GM18498 (cell line): ENCODE measurements around the gene BTG2.
A peak's percentile ranks its signal among the peaks of the same experiment; 100 is the strongest.

Source experiments
- ATAC-seq: cut with Tn5 transposase; IDR thresholded peaks from one replicate; pipeline ENCODE4 v1.9.1; 2021; ENCODE audit warnings: mild to moderate bottlenecking, moderate library complexity; ENCODE audit not compliant: unreplicated experiment

BTG2 gene

DNA sequence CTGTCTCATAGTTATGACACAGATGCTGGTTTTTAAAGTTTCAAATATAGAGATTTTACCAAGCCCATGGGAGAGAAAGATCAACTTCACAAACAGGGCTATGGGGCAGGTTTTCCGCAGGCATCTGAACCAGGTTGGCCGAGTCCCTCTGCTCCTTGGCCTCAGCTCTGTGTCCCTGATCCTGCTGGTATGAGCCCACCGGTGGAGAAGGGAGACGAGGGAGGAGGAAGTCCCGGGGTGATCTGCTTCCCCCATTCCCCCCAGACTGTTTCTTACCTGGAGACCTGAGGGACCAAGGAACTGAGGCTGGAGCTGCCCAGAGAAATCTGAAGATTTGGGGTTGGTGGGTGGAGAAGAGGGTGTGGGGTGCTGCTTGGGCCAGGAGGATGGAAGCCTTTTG, 28.9 kb upstream of the BTG2 start:
- ATAC-seq = no peak

DNA sequence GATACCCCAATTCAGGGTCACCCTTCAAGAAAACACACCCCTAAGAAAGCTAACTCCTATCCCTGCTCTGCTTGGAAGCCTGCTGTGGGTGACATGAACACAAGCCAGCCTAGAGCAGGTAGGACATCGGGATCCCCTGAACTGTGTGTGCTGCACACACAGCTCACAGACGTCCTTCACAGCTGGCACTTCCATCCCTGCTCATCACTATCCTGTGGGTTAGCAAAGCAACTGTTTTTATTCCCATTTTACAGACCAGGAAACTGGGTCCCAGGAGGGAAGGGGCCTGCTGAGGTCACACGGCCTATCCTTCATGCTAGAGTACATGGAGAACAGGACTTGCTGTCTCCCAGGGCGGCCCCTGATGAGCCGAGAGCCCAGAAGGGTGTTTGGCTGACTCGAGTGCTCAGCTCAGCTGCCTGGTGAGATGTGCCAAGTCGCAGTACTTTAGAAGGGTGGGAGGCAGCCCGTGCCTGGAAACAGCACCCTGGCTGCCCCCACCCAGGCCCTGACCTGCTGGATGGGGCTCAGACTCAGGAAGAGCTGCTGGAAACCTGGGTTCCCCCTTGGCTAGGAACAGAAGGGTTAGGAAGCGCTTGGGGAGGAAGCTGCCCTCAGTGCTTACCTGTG, 28.3 kb upstream of the BTG2 start:
- no peak for ATAC-seq

DNA sequence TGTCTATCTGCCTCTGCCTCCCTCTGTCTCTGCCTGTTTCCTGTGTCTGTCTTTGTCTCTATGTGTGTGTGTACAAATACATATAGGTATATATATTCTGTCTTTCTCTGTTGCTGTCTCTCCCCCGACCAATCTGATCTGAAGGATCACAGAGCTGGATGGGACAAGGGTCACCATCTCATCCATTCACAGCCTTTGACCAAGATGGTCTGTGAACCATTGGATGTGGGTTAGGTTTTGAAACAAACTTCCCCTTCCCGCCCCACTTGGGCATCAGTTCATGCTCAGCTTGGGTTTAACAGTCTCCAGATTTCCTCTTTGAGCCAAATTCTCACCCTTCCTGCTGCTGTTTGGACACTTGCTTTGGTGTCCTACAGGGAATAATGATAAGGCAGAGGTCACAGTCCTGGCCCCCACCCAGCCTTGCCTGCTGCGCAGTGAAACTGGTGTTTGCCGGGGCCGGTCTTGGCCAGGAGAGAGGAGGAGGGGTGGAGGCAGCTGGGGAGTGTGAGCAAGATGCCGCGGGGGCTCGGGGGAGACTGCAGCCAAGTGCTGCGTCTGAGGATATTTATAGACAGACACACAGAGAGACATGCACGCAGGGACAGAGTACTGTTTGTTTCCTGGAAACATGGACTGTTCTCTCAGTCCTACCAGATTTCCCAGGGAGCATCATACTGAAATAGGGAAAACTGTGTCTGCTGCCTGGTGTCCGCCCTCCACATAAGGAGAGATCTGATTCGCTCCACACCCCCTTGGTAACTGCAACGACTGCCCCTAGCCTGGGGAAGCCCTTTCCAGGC, 27.0 kb upstream of the BTG2 start:
- no peak for ATAC-seq

GRCh38 chr1:203278885-203279406, 26.4 kb upstream of the BTG2 start:
- ATAC-seq = no peak

DNA sequence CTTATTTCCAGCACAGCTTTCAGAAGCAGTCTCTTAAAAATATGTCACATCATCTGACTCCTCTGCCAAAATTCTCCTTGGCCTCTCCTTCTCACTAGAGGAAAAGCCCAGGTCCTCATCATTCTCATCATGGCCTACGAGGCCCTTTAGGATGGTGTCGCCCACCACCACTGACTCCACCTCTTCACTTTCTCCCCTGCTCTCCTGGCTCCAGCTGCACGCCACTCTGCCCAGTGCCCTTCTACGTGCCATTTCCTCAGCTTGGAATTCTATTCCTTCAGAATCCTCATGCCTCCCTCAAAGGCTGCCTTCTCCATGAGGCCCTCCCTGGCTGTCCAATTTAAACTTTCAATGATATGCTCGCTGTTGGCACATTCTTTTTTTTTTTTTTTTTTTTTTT, 25.3 kb upstream of the BTG2 start:
- ATAC-seq = no peak

DNA sequence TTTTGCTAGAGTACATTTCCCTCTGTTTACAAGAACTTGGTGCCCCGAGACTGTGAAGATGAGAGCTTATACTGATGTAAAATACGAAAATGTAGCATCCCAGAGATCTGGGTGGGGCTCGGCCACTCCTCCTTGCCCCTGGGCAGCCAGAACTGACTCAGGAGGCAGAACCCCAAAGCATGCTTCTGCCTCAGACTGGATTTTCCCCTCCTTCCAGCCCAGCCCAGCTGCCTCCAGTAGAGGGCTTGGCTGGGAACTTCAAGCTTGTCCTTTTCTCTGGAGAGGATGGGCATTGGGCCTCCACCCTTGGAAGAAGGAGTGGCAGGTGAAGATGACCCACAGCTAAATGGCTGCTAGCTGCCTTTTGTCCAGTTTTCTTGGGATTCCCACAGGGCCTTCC, 24.3 kb upstream of the BTG2 start:
- no peak for ATAC-seq

- ATAC-seq = no peak
Observed at GRCh38 chr1:203281851-203282661, 23.3 kb upstream of the BTG2 start.

- ATAC-seq = no peak
Observed at GRCh38 chr1:203282720-203283542, 22.4 kb upstream of the BTG2 start.

DNA sequence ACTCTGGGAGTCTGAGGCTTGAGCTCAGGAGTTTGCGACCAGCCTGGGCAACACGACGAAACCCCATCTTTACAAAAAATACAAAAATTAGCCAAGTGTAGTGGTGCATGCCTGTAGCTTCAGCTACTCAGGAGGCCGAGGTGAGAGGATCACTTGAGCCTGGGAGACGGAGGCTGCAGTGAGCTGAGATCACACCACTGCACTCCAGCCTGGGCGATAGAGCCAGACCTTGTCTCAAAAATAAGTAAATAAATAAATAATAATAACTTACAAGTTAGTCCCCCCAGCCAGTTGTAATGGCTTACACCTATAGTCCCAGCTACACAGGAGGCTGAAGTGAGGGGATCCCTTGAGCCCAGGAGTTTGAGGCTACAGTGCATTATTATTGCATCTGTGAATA, 21.7 kb upstream of the BTG2 start:
- no peak for ATAC-seq

- ATAC-seq = no peak
Observed at GRCh38 chr1:203284411-203285123, 20.8 kb upstream of the BTG2 start.

DNA sequence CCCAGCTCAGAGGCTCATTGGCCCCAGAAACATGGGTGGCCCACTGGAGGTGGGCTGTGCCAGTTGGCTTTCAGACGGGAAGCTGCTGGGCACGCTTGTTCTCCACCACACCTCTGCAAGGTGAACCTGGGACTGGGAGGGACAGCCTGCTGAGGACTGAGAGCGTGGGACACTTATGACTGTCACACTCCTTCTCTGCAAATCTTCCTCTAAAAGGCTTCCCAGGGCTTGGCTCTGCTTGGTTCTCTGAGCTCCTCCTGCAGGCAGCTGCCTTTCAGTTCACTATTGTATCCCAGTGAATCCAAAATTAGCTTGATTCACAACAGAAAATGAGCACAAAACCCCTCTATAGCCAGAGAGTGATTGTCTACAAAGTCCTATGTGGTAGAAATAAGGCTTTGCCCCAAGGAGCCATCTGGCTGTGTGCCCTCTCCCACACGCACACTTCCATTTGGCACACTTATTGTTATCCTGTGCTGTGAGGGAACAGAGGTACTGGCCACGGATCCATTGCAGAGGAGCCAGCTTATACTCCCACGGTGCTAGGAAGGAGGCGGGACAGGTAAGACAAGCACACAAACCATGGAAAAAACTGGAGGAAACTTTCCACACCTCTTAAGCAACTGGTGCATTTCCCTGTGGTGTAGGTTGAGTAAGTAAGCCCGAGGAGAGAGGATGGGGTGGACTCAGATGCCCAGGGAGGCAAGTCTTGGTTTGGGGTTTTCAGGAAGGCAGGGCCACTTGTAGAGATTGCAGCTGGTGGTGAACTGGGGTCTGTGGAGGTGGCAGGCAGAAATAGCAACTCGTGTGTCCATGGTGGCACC, 18.9 kb upstream of the BTG2 start:
- no peak for ATAC-seq

DNA sequence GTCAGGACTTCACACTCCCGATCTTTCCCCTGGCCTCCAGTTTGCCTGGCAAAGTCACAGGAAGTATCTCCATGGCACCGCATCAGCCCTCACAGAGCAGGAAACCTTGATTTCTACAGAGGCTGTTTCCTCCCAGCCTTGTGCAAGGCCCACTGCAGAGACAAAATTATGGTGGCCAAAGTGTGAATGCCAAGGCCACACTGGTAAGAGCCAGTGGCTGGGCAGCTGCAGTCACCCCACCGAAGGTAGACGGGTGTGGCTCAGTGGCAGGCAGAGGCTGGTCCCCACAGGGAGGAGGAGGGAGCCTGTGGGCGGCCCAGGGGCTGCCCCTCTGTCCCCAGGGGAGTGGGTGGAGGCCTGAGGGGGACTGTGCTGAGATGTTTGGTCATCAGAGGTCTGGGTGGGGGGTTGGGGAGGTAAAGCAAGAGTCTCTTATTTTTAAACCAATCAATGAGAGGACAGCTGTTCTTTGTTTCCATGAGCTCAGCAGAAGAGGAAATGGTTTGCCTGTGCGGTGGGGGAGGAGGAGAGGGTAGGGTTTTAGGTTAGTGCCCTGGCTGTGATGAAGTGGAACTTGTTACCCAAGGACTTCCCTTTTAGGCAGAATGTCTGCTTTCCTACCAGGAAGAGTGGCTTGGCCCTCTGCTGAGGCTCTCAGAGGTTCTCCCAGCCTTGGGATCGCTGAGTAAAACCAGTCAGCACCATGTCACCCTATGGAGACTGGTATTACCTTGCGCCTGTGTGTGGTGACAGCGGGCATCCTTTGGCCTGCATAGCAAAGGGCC, 18.0 kb upstream of the BTG2 start:
- peak; percentile 57 for ATAC-seq

DNA sequence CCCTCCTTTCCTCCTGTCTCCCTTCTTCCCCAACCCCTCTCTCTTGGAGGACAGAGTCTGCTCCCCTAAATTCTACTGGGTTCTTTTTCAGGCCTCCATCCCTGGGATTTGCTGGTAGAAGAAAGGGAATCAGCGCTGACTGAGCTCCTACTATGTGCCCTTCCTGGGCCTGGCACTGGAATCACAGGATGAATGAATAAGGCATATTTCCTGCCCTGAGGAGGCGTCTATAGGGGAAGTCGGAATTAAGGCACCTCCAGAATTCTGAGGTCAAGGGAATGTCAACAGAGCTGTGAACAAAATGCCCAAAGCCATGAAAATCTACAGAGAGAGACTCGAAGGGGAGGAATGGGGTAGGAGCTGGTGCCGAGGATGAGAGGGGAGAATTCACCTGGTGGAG, 17.4 kb upstream of the BTG2 start:
- no peak for ATAC-seq

DNA sequence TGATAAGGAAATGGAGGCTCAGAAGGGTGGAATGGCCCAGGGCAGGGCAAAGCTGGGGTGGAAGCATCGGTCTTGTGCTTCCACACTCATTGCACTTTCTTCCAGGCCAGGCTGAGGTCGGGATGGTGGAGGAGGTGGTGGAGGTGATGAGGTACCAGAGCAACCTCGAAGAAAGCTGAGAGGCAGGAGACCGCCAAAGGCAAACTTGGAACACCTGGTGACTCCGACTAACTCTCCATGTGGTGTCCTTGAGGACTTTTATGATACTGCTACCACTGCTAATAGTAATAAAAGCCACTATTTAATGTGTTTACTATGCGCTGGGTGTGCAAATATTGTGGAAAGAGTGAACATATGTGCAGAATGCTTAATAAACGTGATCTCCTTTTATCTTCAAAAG, 16.9 kb upstream of the BTG2 start:
- no peak for ATAC-seq

GRCh38 chr1:203289281-203289981, 15.9 kb upstream of the BTG2 start:
- ATAC-seq = peak; percentile 55

GRCh38 chr1:203289982-203290260, 15.4 kb upstream of the BTG2 start:
- ATAC-seq = no peak

DNA sequence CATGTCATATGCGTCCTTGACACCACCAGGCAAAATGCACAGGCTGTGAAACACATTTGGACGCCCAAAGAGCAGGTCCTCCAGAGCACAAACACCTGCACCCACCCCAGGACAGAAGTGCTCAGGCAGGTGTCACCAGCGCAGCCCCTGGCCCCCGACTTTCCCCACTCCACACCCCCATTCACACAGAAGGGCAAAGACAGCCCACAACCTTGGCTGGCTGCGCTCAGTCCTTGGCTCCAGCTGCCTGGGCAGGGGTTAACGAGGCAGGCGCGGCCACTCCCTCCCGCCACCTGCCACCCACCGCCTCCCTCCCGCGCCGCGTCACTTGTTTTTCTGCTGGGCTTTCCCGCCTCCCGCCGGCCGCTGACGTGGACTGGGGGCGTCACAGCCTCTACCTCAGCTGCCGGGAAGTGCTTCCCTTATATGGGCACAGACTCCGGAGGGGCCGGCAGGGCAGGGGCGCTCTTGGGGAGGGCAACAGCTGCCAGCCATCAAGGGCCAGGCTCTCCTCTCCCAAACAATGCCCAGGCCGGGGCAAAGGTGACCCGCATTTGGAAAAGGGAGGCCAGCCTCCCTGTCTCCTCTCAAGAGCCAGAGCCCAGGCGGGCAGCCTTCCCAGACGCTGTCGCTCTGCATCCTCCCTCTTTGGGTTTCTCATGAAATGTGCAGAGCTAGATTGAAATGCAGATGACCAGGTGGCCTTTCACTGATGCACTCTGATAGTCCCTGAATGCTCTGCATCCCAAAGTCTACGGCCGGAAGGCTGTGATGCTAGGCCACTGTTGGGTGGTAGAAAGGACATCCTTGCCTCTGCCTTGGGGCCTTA, 14.8 kb upstream of the BTG2 start:
- peak; percentile 50 for ATAC-seq
